ENCODE data around the gene PRAF2. TPM values are rescaled to one million over a fixed set of nuclear protein-coding genes. Genes with fewer than 3 reads are reported as not detected.

The PRAF2 gene
- total RNA-seq, 1 donor from 2014 or later = 16.8 TPM

DNA sequence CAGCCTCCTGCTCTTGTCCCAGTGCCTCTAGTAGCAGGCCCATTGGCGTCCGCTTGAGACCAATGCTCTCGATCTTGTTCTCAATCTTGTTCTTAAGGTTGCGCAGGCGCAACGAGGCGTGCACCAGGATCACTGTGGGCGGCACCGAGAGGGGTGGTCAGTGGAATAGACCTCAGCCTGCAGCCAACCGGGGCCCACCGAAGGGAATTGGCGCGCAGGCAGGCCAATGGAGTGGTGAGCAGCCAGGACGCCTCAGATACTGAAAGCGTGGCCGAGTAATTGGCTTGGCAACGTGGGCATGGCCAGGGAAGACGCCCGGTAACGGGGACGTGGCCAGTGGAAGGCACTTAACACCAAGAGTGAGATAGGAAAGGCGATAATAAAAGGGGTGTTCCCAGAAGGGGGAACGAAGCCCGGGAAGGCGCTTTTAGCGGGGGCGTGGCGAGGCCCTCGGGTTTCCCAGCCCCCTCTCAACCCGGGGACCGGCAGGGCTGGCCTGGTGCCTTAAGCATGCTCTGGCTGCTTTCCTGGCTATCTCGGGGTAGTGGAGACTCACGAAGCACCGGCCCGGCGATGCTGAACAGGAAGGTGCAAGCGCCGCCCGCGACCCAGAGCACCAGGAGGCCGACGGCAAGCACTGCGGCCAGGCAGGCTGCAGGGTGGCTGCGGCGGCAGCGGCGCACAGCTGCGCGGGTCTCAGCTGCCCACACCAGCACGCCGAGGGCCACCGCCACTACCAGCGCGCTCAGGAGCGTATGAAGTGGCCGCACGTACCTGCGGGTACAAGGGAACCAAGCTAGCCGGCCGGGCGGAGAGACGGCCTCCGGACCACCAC, 1.7 kb downstream of the PRAF2 start:
- H3K36me3 ChIP-seq (ENCODE audit: control insufficient read depth, insufficient read depth, low read length) = no peaks in the 10 kb centered on the region
- no peaks in the 10 kb centered on the region for H3K27me3 ChIP-seq (ENCODE audit: control insufficient read depth, insufficient read depth, low read length)
- peak overlapping the region; percentile 69 for H3K4me3 ChIP-seq (ENCODE audit: low read depth, low read length)
- TF ChIP-seq, protein P1, sequence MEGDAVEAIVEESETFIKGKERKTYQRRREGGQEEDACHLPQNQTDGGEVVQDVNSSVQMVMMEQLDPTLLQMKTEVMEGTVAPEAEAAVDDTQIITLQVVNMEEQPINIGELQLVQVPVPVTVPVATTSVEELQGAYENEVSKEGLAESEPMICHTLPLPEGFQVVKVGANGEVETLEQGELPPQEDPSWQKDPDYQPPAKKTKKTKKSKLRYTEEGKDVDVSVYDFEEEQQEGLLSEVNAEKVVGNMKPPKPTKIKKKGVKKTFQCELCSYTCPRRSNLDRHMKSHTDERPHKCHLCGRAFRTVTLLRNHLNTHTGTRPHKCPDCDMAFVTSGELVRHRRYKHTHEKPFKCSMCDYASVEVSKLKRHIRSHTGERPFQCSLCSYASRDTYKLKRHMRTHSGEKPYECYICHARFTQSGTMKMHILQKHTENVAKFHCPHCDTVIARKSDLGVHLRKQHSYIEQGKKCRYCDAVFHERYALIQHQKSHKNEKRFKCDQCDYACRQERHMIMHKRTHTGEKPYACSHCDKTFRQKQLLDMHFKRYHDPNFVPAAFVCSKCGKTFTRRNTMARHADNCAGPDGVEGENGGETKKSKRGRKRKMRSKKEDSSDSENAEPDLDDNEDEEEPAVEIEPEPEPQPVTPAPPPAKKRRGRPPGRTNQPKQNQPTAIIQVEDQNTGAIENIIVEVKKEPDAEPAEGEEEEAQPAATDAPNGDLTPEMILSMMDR (IDR thresholded peaks at IDR 0.05; ENCODE audit: insufficient read depth, low read length, poor library complexity, severe bottlenecking) = no peak
- DNase-seq (ENCODE audit: low read depth) = peak; percentile 21

DNA sequence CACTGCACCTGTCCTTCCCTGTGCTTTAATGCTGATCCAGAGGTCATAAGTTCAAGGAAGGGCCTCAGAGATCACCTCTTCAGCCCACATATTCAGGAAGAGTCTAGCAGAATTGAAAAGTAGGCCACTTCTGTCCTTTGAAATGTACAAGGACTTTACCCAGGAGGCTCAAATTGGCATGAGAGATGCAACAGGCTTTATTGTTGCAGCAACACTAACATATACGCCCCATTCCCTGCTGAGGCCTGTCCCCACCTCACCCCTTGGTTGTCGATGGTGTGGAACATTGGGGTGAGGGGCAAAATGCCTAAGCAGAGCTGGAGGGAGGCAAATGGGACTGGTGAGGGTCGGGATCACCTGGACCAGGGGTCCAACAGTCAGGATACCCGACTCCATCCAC, 2.8 kb downstream of the PRAF2 start:
- Histone ChIP-seq H3K4me3 (ENCODE audit: low read depth, low read length) (no peak overlapping the region), H3K27me3 (ENCODE audit: control insufficient read depth, insufficient read depth, low read length) (no peaks in the 10 kb centered on the region)

DNA sequence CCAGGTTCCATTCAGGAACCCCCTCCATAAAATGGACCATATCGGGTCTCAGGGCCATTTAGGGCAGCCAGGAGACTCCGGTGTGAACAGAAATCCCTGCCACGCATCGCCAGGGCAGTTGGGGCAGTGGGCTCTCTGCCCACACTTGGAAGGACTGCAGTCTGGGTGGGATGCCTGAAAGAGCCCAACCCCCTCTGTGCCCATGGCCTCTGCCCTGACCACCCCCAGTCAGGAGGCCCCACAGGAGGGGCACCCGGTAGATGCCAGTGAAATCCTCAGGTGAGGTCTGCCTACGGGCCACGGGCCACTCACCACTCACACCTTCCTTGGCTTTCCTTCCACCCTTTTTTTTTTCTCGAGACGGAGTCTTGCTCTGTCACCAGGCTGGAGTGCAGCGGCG, 4.8 kb downstream of the PRAF2 start:
- TF ChIP-seq, protein P1 (IDR thresholded peaks at IDR 0.05; ENCODE audit: insufficient read depth, low read length, poor library complexity, severe bottlenecking) = no peak
- Histone ChIP-seq H3K36me3 (ENCODE audit: control insufficient read depth, insufficient read depth, low read length) (peaks cover 1% of the 10 kb centered on the region), H3K27me3 (ENCODE audit: control insufficient read depth, insufficient read depth, low read length) (no peaks in the 10 kb centered on the region), H3K4me3 (ENCODE audit: low read depth, low read length) (no peak overlapping the region)
- DNase-seq (ENCODE audit: low read depth) = no peak

More for the DNA sequence above, 2.8 kb downstream of the PRAF2 start:
- DNase-seq (ENCODE audit: low read depth) = no peak
- no peaks in the 10 kb centered on the region for H3K36me3 ChIP-seq (ENCODE audit: control insufficient read depth, insufficient read depth, low read length)
- TF ChIP-seq, protein P1 (IDR thresholded peaks at IDR 0.05; ENCODE audit: insufficient read depth, low read length, poor library complexity, severe bottlenecking) = no peak

DNA sequence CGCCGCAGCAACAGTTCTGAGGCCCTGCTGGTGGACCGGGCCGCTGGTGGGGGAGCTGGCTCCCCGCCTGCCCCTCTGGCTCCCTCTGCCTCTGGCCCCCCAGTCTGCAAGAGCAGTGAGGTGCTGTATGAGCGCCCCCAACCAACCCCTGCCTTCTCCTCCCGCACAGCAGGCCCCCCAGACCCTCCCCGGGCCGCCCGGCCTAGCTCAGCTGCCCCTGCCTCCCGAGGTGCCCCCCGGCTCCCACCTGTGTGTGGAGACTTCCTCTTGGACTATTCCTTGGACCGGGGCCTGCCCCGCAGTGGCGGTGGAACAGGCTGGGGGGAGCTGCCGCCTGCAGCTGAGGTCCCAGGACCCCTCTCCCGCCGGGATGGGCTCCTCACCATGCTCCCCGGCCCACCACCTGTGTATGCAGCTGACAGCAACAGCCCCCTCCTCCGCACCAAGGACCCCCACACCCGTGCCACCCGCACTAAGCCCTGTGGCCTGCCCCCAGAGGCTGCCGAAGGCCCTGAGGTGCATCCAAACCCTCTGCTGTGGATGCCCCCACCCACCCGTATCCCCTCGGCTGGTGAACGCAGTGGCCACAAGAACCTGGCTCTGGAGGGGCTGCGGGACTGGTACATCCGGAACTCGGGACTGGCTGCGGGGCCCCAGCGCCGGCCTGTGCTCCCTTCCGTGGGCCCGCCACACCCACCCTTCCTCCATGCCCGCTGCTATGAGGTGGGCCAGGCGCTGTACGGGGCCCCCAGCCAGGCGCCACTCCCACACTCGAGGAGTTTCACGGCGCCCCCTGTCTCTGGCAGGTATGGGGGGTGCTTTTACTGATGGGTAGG, 6.3 kb downstream of the PRAF2 start:
- no peak overlapping the region for H3K4me3 ChIP-seq (ENCODE audit: low read depth, low read length)
- no peak for DNase-seq (ENCODE audit: low read depth)
- peaks cover 1% of the 10 kb centered on the region for H3K36me3 ChIP-seq (ENCODE audit: control insufficient read depth, insufficient read depth, low read length)
- no peaks in the 10 kb centered on the region for H3K27me3 ChIP-seq (ENCODE audit: control insufficient read depth, insufficient read depth, low read length)
- TF ChIP-seq, protein P1 (IDR thresholded peaks at IDR 0.05; ENCODE audit: insufficient read depth, low read length, poor library complexity, severe bottlenecking) = no peak

DNA sequence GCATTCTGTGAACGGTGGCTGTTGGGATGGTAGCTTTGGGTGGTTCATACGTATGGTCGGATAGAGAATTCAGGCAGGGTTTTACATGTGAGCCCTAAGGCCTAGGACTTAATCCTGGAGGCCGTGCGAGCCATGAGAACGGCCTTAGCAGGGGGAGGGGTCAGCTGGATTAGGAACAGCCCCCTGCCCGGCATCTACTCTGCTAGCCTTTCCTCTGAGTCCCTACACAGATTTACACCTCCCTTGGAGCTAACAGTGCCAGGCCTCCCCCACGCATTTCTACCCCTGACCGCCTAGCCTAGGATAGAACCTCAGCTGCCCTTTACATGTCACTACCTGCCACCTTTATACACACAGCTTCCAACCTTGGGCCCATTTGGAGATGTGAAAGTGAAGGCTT, 7.1 kb downstream of the PRAF2 start:
- H3K36me3 ChIP-seq (ENCODE audit: control insufficient read depth, insufficient read depth, low read length) = peaks cover 1% of the 10 kb centered on the region
- DNase-seq (ENCODE audit: low read depth) = no peak
- TF ChIP-seq, protein P1 (IDR thresholded peaks at IDR 0.05; ENCODE audit: insufficient read depth, low read length, poor library complexity, severe bottlenecking) = no peak
- no peaks in the 10 kb centered on the region for H3K27me3 ChIP-seq (ENCODE audit: control insufficient read depth, insufficient read depth, low read length)
- no peak overlapping the region for H3K4me3 ChIP-seq (ENCODE audit: low read depth, low read length)

Data from kidney epithelial cell (primary cell).